Measurements from ENCODE around the gene CAMK1D.

GRCh38 chr10:12749760-12750478 is 400.6 kb downstream of the CAMK1D start:
- no peak for TF ChIP-seq POLR2AphosphoS5 (IDR thresholded peaks at IDR 0.05; ENCODE audit: low read depth, low read length)
- TF ChIP-seq CTCF (IDR thresholded peaks at IDR 0.05; ENCODE audit: control extremely low read depth in 1 of 3, insufficient read depth in 1 of 3, low read depth in 1 of 3, low read length in 3 of 3) = no peak
- no peak for TF ChIP-seq POLR2A (IDR thresholded peaks at IDR 0.05; ENCODE audit: control extremely low read depth in 1 of 2, low read depth in 2 of 2, low read length in 2 of 2)
- TF ChIP-seq RAD21 (IDR thresholded peaks at IDR 0.05 in 1 of 2, conservative IDR thresholded peaks at IDR 0.05 in 1 of 2; ENCODE audit: low read depth in 2 of 2, low read length in 2 of 2) = no peak
- TF ChIP-seq EP300 (IDR thresholded peaks at IDR 0.05; ENCODE audit: borderline replicate concordance in 1 of 2, low read depth in 2 of 2, low read length in 2 of 2) = no peak

Data from H1 (cell line).